HPDE6-E6E7 (cell line): ENCODE data around the gene CLTB.
A peak's percentile ranks its signal among the peaks of the same experiment; 100 is the strongest.

Experiments
- DNase-seq: peaks from one replicate; pipeline ENCODE4 v3.0.0; 2011; ENCODE audit warnings: missing footprints; ENCODE audit errors: extremely low spot score

The CLTB gene

GRCh38 chr5:176401281-176402205 is 14.8 kb downstream of the CLTB start:
- DNase-seq: no peak

- peak; percentile 36 for DNase-seq
Observed at GRCh38 chr5:176400382-176401156, 15.8 kb downstream of the CLTB start.

- no peak for DNase-seq
Observed at GRCh38 chr5:176397736-176398420, 18.5 kb downstream of the CLTB start.

GRCh38 chr5:176396330-176396729 is 20.0 kb downstream of the CLTB start:
- no peak for DNase-seq

GRCh38 chr5:176394881-176395675 is 21.3 kb downstream of the CLTB start:
- DNase-seq: no peak

- no peak for DNase-seq
Observed at GRCh38 chr5:176394096-176394495, 22.2 kb downstream of the CLTB start.

- no peak for DNase-seq
Observed at GRCh38 chr5:176392526-176392925, 23.8 kb downstream of the CLTB start.

- DNase-seq: no peak
Observed at GRCh38 chr5:176391999-176392398, 24.3 kb downstream of the CLTB start.

- DNase-seq: no peak
Observed at GRCh38 chr5:176391479-176391878, 24.9 kb downstream of the CLTB start.

GRCh38 chr5:176389135-176390123 is 26.9 kb downstream of the CLTB start:
- DNase-seq: no peak

GRCh38 chr5:176388444-176389134 is 27.8 kb downstream of the CLTB start, which contains the start of the genes HIGD2A and NOP16:
TSS of gene HIGD2A (plus strand) at chr5:176388751. CDS start at chr5:176388820, 69 bp downstream.
TSS of gene NOP16 (minus strand) at chr5:176388598. CDS start at chr5:176388539, 59 bp downstream.
- peak; percentile 97 for DNase-seq

- DNase-seq: no peak
Observed at GRCh38 chr5:176388003-176388443, 28.3 kb downstream of the CLTB start.

GRCh38 chr5:176387384-176387925 is 28.9 kb downstream of the CLTB start:
- no peak for DNase-seq

GRCh38 chr5:176386491-176386890 is 29.8 kb downstream of the CLTB start:
- DNase-seq: no peak

GRCh38 chr5:176384991-176385390 is 31.3 kb downstream of the CLTB start:
- no peak for DNase-seq

GRCh38 chr5:176384366-176384930 is 31.9 kb downstream of the CLTB start:
- DNase-seq: no peak

GRCh38 chr5:176383961-176384360 is 32.4 kb downstream of the CLTB start:
- no peak for DNase-seq

- DNase-seq: no peak
Observed at GRCh38 chr5:176383248-176383905, 33.0 kb downstream of the CLTB start.
